ENCODE measurements around the gene PEX11B. TPM values are rescaled to one million over a fixed set of nuclear protein-coding genes. Genes with fewer than 3 reads are reported as not detected.

Gene PEX11B
- total and polyA plus RNA-seq, 2 of the 8 experiments (the other 6 are each of a cell fraction or from before 2014, with no cell fraction given): 9.1 to 15.1 TPM

GRCh38 chr1:145918144-145918991, at the start of gene PEX11B (continued):
- no peak for TF ChIP-seq FOSL1 (IDR thresholded peaks at IDR 0.05; ENCODE audit: insufficient read depth, low read depth, low read length)
- TF ChIP-seq GTF2F1 (IDR thresholded peaks at IDR 0.05; ENCODE audit: borderline replicate concordance, low read depth, low read length): no peak
- TF ChIP-seq BACH1 (IDR thresholded peaks at IDR 0.05; ENCODE audit: low read length): no peak
- no peak for TF ChIP-seq TCF12 (IDR thresholded peaks at IDR 0.05; ENCODE audit: low read depth, low read length)
